WTC11 (cell line): ENCODE measurements around the gene ITPR2. TPM values are rescaled to one million over a fixed set of nuclear protein-coding genes. Genes with fewer than 3 reads are reported as not detected.
"Not testable (repeated sequence)": the region's sequence is repeated elsewhere in the genome, so short reads cannot be mapped to it uniquely, and the experiment has no call there.

ENCODE experiments used
- ATAC-seq: fragments of 200-7000 bp; cut with Tn5 transposase; 2 replicates; pipeline ENCODE4 v1.10.0; 2021; ENCODE audit warnings: mild to moderate bottlenecking, moderate library complexity
- CTCF ChIA-PET: fragments of 300-600 bp; sonication (Branson Sonifier 250); formaldehyde crosslinking; loops from one replicate; lab custom pipeline; 2021; ENCODE audit warnings: antibody characterized with exemption; lab: Charles Lee
- POLR2A ChIA-PET: fragments of 350-600 bp; sonication (Branson Sonifier 250); formaldehyde crosslinking; loops from one replicate; lab custom pipeline; 2021; ENCODE audit warnings: antibody characterized with exemption; lab: Charles Lee
- DNase-seq: peaks from one replicate; pipeline ENCODE4 v3.0.0; 2021; ENCODE audit warnings: low spot score
- H3K27ac Mint-ChIP-seq: 2 replicates; pipeline ENCODE4 v1.8.0; 2021; ENCODE audit warnings: mixed read lengths
- H3K27me3 Mint-ChIP-seq: 2 replicates; pipeline ENCODE4 v1.8.0; 2021; ENCODE audit warnings: low read depth, mild to moderate bottlenecking, moderate library complexity, mixed read lengths
- H3K36me3 Mint-ChIP-seq: 2 replicates; pipeline ENCODE4 v1.8.0; 2021; ENCODE audit warnings: mixed read lengths
- H3K4me1 Mint-ChIP-seq: 2 replicates; pipeline ENCODE4 v1.8.0; 2022; ENCODE audit warnings: mixed read lengths
- H3K4me3 Mint-ChIP-seq: 2 replicates; pipeline ENCODE4 v1.8.0; 2021; ENCODE audit warnings: mild to moderate bottlenecking, moderate library complexity, mixed read lengths
- H3K9me3 Mint-ChIP-seq: 2 replicates; pipeline ENCODE4 v1.8.0; 2021; ENCODE audit warnings: mixed read lengths
- ATF1 ChIP-seq: sonication (generic); formaldehyde crosslinking; IDR thresholded peaks from 2 replicates; pipeline ENCODE4 v1.8.1; 2023; ENCODE audit warnings: mild to moderate bottlenecking, moderate library complexity, missing genetic modification reagents
- CREM ChIP-seq: sonication (generic); formaldehyde crosslinking; IDR thresholded peaks from 2 replicates; pipeline ENCODE4 v1.8.1; 2022; ENCODE audit warnings: mild to moderate bottlenecking, missing genetic modification reagents, moderate library complexity
- FOXP1 ChIP-seq: sonication (generic); formaldehyde crosslinking; IDR thresholded peaks from 2 replicates; pipeline ENCODE4 v1.8.0; 2022; ENCODE audit warnings: missing genetic modification reagents, mild to moderate bottlenecking, moderate library complexity, borderline replicate concordance
- GTF2I ChIP-seq: fragments of 250-450 bp; sonication (Bioruptor Pico); conservative IDR thresholded peaks from 2 replicates; pipeline ENCODE4 v1.4.0; 2021; ENCODE audit warnings: mild to moderate bottlenecking
- HMGA2 ChIP-seq: fragments of 250-450 bp; sonication (Bioruptor Pico); IDR thresholded peaks from 2 replicates; pipeline ENCODE4 v1.4.0; 2021; ENCODE audit warnings: mild to moderate bottlenecking, moderate library complexity
- KAT7 ChIP-seq: sonication (generic); formaldehyde crosslinking; IDR thresholded peaks from 2 replicates; pipeline ENCODE4 v1.8.1; 2023; ENCODE audit warnings: missing genetic modification reagents, mild to moderate bottlenecking, borderline replicate concordance
- MYBL2 ChIP-seq: sonication (generic); formaldehyde crosslinking; IDR thresholded peaks from 2 replicates; pipeline ENCODE4 v1.8.1; 2023; ENCODE audit warnings: mild to moderate bottlenecking, moderate library complexity, missing genetic modification reagents
- NFYB ChIP-seq: sonication (generic); formaldehyde crosslinking; conservative IDR thresholded peaks from 2 replicates; pipeline ENCODE4 v1.8.0; 2022; ENCODE audit warnings: low read depth, missing genetic modification reagents
- NR3C1 ChIP-seq: sonication (generic); formaldehyde crosslinking; conservative IDR thresholded peaks from 2 replicates; pipeline ENCODE4 v1.8.1; 2023; ENCODE audit warnings: low read depth, mild to moderate bottlenecking, missing genetic modification reagents
- SMAD3 ChIP-seq: sonication (generic); formaldehyde crosslinking; IDR thresholded peaks from 2 replicates; pipeline ENCODE4 v1.8.0; 2022; ENCODE audit warnings: missing genetic modification reagents, mild to moderate bottlenecking, borderline replicate concordance
- TEAD1 ChIP-seq: sonication (generic); formaldehyde crosslinking; IDR thresholded peaks from 2 replicates; pipeline ENCODE4 v1.8.0; 2022; ENCODE audit warnings: mild to moderate bottlenecking, missing genetic modification reagents
- TEAD4 ChIP-seq: sonication (generic); formaldehyde crosslinking; IDR thresholded peaks from 2 replicates; pipeline ENCODE4 v1.8.0; 2022; ENCODE audit warnings: mild to moderate bottlenecking, missing genetic modification reagents
- ZNF232 ChIP-seq: sonication (generic); formaldehyde crosslinking; IDR thresholded peaks from 2 replicates; pipeline ENCODE4 v1.8.0; 2022; ENCODE audit warnings: mild to moderate bottlenecking, missing genetic modification reagents
- ZNF281 ChIP-seq: sonication (generic); formaldehyde crosslinking; IDR thresholded peaks from 2 replicates; pipeline ENCODE4 v1.8.0; 2023; ENCODE audit warnings: mild to moderate bottlenecking, missing genetic modification reagents
- ZNF317 ChIP-seq: sonication (generic); formaldehyde crosslinking; IDR thresholded peaks from 2 replicates; pipeline ENCODE4 v1.8.1; 2023; ENCODE audit warnings: low read depth, mild to moderate bottlenecking, moderate library complexity, missing genetic modification reagents, borderline replicate concordance
- total RNA-seq: library from RNA; stranded (reverse); gene quantifications from 3 replicates; pipeline ENCODE4 v1.2.3, GENCODE V29; 2021
- TF ChIP-seq, protein P1 (sequence below): fragments of 250-450 bp; sonication (Bioruptor Pico); IDR thresholded peaks from 2 replicates; pipeline ENCODE4 v1.9.0; 2021; ENCODE audit warnings: mild to moderate bottlenecking
- TF ChIP-seq, protein P2 (sequence below): sonication (generic); formaldehyde crosslinking; IDR thresholded peaks from 2 replicates; pipeline ENCODE4 v1.8.0; 2022; ENCODE audit warnings: missing genetic modification reagents
- TF ChIP-seq, protein P3 (sequence below): sonication (generic); formaldehyde crosslinking; IDR thresholded peaks from 2 replicates; pipeline ENCODE4 v1.8.1; 2023; ENCODE audit warnings: mild to moderate bottlenecking, missing genetic modification reagents, moderate library complexity
- TF ChIP-seq, protein P4 (sequence below): sonication (generic); formaldehyde crosslinking; IDR thresholded peaks from 2 replicates; pipeline ENCODE4 v1.8.0; 2022; ENCODE audit warnings: mild to moderate bottlenecking, missing genetic modification reagents

Gene ITPR2
- total RNA-seq, 1 experiment from 2014 or later = 50.7 TPM

GRCh38 chr12:26867080-26867479, 34.1 kb upstream of the ITPR2 start:
- Mint-ChIP-seq H3K27me3 (no peaks in the 10 kb centered on the region), H3K4me1 (no peaks in the 10 kb centered on the region), H3K36me3 (no peaks in the 10 kb centered on the region), H3K27ac (no peak overlapping the region), H3K9me3 (no peaks in the 10 kb centered on the region), H3K4me3 (no peak overlapping the region)
- TF ChIP-seq SMAD3 (CRISPR knock-in tag) = no peak
- TF ChIP-seq NR3C1 = no peak
- no peak for TF ChIP-seq ATF1
- TF ChIP-seq ZNF317 (CRISPR knock-in tag) = no peak
- TF ChIP-seq, protein P1, sequence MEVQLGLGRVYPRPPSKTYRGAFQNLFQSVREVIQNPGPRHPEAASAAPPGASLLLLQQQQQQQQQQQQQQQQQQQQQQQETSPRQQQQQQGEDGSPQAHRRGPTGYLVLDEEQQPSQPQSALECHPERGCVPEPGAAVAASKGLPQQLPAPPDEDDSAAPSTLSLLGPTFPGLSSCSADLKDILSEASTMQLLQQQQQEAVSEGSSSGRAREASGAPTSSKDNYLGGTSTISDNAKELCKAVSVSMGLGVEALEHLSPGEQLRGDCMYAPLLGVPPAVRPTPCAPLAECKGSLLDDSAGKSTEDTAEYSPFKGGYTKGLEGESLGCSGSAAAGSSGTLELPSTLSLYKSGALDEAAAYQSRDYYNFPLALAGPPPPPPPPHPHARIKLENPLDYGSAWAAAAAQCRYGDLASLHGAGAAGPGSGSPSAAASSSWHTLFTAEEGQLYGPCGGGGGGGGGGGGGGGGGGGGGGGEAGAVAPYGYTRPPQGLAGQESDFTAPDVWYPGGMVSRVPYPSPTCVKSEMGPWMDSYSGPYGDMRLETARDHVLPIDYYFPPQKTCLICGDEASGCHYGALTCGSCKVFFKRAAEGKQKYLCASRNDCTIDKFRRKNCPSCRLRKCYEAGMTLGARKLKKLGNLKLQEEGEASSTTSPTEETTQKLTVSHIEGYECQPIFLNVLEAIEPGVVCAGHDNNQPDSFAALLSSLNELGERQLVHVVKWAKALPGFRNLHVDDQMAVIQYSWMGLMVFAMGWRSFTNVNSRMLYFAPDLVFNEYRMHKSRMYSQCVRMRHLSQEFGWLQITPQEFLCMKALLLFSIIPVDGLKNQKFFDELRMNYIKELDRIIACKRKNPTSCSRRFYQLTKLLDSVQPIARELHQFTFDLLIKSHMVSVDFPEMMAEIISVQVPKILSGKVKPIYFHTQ (CRISPR knock-in tag) = no peak
- no peak for TF ChIP-seq TEAD1 (CRISPR knock-in tag)
- no peak for TF ChIP-seq ZNF232 (CRISPR knock-in tag)
- no peak for TF ChIP-seq GTF2I
- no peak for TF ChIP-seq MYBL2 (CRISPR knock-in tag)
- TF ChIP-seq NFYB (CRISPR knock-in tag) = no peak
- no peak for TF ChIP-seq ZNF281 (CRISPR knock-in tag)
- TF ChIP-seq, protein P2, sequence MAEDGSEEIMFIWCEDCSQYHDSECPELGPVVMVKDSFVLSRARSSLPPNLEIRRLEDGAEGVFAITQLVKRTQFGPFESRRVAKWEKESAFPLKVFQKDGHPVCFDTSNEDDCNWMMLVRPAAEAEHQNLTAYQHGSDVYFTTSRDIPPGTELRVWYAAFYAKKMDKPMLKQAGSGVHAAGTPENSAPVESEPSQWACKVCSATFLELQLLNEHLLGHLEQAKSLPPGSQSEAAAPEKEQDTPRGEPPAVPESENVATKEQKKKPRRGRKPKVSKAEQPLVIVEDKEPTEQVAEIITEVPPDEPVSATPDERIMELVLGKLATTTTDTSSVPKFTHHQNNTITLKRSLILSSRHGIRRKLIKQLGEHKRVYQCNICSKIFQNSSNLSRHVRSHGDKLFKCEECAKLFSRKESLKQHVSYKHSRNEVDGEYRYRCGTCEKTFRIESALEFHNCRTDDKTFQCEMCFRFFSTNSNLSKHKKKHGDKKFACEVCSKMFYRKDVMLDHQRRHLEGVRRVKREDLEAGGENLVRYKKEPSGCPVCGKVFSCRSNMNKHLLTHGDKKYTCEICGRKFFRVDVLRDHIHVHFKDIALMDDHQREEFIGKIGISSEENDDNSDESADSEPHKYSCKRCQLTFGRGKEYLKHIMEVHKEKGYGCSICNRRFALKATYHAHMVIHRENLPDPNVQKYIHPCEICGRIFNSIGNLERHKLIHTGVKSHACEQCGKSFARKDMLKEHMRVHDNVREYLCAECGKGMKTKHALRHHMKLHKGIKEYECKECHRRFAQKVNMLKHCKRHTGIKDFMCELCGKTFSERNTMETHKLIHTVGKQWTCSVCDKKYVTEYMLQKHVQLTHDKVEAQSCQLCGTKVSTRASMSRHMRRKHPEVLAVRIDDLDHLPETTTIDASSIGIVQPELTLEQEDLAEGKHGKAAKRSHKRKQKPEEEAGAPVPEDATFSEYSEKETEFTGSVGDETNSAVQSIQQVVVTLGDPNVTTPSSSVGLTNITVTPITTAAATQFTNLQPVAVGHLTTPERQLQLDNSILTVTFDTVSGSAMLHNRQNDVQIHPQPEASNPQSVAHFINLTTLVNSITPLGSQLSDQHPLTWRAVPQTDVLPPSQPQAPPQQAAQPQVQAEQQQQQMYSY (CRISPR knock-in tag) = no peak
- TF ChIP-seq TEAD4 (CRISPR knock-in tag) = no peak
- TF ChIP-seq CREM (CRISPR knock-in tag) = no peak
- no peak for ATAC-seq
- no peak for DNase-seq
- POLR2A ChIA-PET = no interaction called here
- CTCF ChIA-PET = interaction anchor here (1.1 to 1.3 kb wide), 2 partner anchors 10 to 18 kb away, joined by 3 to 4 read pairs; no protein-coding TSS in a partner anchor

DNA sequence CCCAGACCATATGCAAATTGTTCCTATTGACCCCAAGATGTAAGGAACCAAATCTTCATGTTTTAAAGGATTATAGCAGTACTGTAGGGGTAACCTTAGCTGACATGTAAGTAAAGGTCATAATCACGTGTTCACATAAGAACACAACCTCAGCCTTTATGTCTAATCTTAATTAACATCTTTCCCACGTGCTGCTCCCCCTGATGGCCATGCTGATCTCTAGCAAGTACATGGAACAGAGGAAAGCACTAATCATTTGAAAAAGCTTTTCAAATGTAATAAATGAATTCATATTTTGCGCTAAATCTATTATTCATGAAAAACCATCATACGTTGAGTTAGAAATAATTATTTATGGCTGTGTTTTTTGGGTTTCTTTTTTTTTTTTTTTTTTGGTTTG, 30.5 kb upstream of the ITPR2 start:
- Mint-ChIP-seq H3K9me3 (no peaks in the 10 kb centered on the region), H3K27ac (no peak overlapping the region)
- POLR2A ChIA-PET = no interaction called here

GRCh38 chr12:26862787-26863186, 29.8 kb upstream of the ITPR2 start:
- DNase-seq, POLR2A ChIA-PET, ATAC-seq, H3K27me3 Mint-ChIP-seq, H3K4me1 Mint-ChIP-seq, H3K9me3 Mint-ChIP-seq, H3K27ac Mint-ChIP-seq, H3K4me3 Mint-ChIP-seq, H3K36me3 Mint-ChIP-seq: not testable (repeated sequence)
- CTCF ChIA-PET = interaction anchor here (1.2 to 1.6 kb wide), 2 partner anchors 17 to 22 kb away, joined by 3 to 5 read pairs; no protein-coding TSS in a partner anchor

More for the DNA sequence above, 30.5 kb upstream of the ITPR2 start:
- H3K4me3 Mint-ChIP-seq = no peak overlapping the region
- DNase-seq (no peak), ATAC-seq (peak; percentile 48; the same call in 1 of the 2 replicates)
- TF ChIP-seq ZNF317 (CRISPR knock-in tag) = no peak
- TF ChIP-seq FOXP1 (CRISPR knock-in tag) = no peak
- TF ChIP-seq, protein P3, sequence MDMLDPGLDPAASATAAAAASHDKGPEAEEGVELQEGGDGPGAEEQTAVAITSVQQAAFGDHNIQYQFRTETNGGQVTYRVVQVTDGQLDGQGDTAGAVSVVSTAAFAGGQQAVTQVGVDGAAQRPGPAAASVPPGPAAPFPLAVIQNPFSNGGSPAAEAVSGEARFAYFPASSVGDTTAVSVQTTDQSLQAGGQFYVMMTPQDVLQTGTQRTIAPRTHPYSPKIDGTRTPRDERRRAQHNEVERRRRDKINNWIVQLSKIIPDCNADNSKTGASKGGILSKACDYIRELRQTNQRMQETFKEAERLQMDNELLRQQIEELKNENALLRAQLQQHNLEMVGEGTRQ (CRISPR knock-in tag) = no peak
- TF ChIP-seq KAT7 (CRISPR knock-in tag) = no peak
- TF ChIP-seq HMGA2 (CRISPR knock-in tag) = no peak
- TF ChIP-seq ATF1 = no peak
- TF ChIP-seq, protein P4, sequence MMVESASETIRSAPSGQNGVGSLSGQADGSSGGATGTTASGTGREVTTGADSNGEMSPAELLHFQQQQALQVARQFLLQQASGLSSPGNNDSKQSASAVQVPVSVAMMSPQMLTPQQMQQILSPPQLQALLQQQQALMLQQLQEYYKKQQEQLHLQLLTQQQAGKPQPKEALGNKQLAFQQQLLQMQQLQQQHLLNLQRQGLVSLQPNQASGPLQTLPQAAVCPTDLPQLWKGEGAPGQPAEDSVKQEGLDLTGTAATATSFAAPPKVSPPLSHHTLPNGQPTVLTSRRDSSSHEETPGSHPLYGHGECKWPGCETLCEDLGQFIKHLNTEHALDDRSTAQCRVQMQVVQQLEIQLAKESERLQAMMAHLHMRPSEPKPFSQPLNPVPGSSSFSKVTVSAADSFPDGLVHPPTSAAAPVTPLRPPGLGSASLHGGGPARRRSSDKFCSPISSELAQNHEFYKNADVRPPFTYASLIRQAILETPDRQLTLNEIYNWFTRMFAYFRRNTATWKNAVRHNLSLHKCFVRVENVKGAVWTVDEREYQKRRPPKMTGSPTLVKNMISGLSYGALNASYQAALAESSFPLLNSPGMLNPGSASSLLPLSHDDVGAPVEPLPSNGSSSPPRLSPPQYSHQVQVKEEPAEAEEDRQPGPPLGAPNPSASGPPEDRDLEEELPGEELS = no peak
- no peaks in the 10 kb centered on the region for H3K27me3 Mint-ChIP-seq
- H3K4me1 Mint-ChIP-seq = no peaks in the 10 kb centered on the region
- CTCF ChIA-PET = interaction anchor here (0.7 to 1.6 kb wide), 6 partner anchors 10 to 1598 kb away, joined by 3 to 5 read pairs (median 4); partner anchors contain the start of gene ITPR2
- H3K36me3 Mint-ChIP-seq = no peaks in the 10 kb centered on the region
